ENCODE measurements around the gene ABCD3.

ABCD3 gene

DNA sequence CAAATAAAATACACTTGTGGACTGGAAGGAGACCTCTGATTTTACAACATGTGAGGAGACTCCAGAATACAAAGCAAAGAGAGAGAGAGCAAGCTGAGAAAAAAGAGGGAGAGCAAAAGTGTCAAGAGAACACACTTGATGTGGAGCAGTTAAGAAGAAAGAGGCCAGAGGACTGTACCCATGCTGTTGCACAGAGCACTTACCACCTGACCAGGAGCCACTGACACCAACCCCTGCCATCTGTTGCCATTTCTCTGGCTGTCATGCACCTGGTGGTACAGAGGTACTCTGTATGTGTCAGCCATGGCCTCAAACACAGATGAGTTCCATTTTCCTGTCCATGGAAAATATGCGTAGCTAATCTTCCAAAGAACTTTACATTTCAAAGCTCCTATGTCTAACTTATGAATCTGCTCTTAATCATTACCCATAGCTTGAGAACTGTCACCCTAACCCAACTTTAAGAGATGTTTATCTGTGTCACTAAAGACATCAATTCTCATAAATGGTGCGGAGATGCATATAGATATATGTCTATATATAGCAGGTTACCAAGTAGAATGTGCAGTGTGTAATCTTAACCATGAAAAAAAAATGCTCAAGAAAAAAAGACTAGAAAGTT lies 32.8 kb upstream of the ABCD3 start:
- no peak for TF ChIP-seq CTCF (conservative IDR thresholded peaks at IDR 0.05; ENCODE audit: low read depth, low read length)
- no peak overlapping the region for H3K4me3 ChIP-seq (ENCODE audit: low read depth, low read length)

GRCh38 chr1:94389298-94389697 lies 28.9 kb upstream of the ABCD3 start:
- no peak for DNase-seq (ENCODE audit: low read depth)
- no peak overlapping the region for H3K4me3 ChIP-seq (ENCODE audit: low read depth, low read length)
- TF ChIP-seq CTCF (conservative IDR thresholded peaks at IDR 0.05; ENCODE audit: low read depth, low read length): no peak

More for the DNA sequence above, 32.8 kb upstream of the ABCD3 start:
- no peak for DNase-seq (ENCODE audit: low read depth)

DNA sequence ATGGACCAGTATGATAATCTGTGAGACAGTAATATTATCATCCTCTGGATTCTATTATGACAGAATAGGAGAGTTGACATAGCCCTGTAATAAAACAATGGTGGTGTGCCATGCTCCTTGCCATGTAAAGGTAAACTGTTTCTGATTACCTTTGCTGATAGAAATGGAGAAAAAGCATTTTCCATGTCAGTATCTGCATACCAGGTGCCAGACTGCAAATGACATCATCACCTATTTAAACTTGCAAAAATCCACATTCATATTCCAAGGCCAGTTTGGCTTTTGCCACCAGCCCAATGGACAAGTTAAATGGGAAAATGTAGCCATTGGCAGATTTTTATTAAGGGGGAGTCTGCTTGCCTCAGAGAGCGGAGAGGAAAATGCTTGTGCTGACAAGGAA lies 23.9 kb upstream of the ABCD3 start:
- TF ChIP-seq CTCF (conservative IDR thresholded peaks at IDR 0.05; ENCODE audit: low read depth, low read length): no peak
- DNase-seq (ENCODE audit: low read depth): no peak
- H3K4me3 ChIP-seq (ENCODE audit: low read depth, low read length): no peak overlapping the region

DNA sequence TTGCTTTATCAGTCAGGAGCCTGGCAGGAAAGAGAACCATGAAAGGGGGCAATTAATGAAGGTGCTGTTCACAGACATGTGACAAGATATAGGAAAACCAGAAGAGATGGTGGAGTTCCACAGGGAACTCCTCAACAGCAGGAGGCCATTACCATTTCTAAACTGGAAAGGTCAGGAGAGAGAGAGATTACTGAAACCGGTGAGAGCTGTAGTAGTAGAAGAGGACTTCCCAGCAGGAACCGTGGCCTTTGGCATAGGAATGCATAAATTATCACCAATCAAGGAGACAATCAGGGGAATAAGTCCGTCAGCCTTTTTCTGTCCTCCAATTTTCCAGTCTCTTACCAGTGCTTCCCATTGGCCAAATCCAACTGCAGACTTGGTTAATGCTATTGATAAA lies 23.0 kb upstream of the ABCD3 start:
- no peak for DNase-seq (ENCODE audit: low read depth)
- no peak for TF ChIP-seq CTCF (conservative IDR thresholded peaks at IDR 0.05; ENCODE audit: low read depth, low read length)
- H3K4me3 ChIP-seq (ENCODE audit: low read depth, low read length): no peak overlapping the region

DNA sequence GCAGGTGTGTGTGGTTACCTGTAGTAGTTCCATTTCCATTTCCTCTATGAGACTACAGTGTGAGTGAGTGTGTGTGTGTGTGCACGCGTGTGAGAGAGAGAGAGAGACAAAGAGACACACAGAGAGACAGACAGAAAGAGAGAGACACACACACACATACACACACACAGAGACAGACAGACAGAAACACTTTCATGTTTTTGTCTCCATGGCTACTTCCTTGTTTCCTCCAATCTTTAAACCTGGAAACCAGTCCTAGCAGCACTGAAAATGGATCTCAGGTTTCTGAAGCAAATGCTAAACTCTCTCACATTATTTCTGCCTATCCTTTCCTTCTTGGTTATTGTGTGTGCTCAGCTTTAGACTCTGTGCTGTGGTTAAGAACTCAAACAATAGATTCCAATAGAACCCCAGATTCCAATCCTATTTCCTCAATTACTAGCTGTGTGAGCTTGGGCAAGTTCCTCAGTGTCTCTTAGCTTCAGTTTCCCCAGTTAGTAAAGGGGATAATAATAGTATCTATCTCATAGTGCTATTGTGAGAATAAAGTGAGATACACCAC lies 22.4 kb upstream of the ABCD3 start:
- DNase-seq (ENCODE audit: low read depth): peak; percentile 46
- TF ChIP-seq CTCF (conservative IDR thresholded peaks at IDR 0.05; ENCODE audit: low read depth, low read length): no peak
- no peak overlapping the region for H3K4me3 ChIP-seq (ENCODE audit: low read depth, low read length)

- peak; percentile 39 for DNase-seq (ENCODE audit: low read depth)
- H3K4me3 ChIP-seq (ENCODE audit: low read depth, low read length): no peak overlapping the region
- TF ChIP-seq CTCF (conservative IDR thresholded peaks at IDR 0.05; ENCODE audit: low read depth, low read length): peak; percentile 39
Observed at GRCh38 chr1:94396356-94397010, 21.7 kb upstream of the ABCD3 start.

DNA sequence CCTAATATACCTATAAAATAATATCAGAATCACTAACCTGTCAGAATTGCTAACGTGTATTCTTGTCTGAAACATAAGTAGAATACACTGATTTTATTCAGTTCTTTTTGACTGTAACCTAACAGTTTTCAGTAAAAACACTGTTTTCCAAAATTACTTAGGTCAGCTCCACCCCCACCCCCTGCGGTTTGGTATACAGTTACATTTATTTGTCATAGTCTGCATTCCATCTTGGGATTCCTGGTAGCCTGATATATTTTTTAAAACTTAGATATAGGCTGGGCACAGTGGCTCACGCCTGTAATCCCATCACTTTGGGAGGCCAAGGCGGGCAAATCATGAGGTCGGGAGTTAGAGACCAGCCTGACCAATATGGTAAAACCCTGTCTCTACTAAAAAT lies 19.8 kb upstream of the ABCD3 start:
- TF ChIP-seq CTCF (conservative IDR thresholded peaks at IDR 0.05; ENCODE audit: low read depth, low read length): no peak
- no peak overlapping the region for H3K4me3 ChIP-seq (ENCODE audit: low read depth, low read length)
- DNase-seq (ENCODE audit: low read depth): peak; percentile 76
